GM18499 (cell line): ENCODE measurements around the gene PMM1.
"Not testable (repeated sequence)": the region's sequence is repeated elsewhere in the genome, so short reads cannot be mapped to it uniquely, and the experiment has no call there.

Source experiments
- ATAC-seq: cut with Tn5 transposase; IDR thresholded peaks from one replicate; pipeline ENCODE4 v1.9.1; 2021; ENCODE audit warnings: moderate number of reproducible peaks; ENCODE audit not compliant: insufficient read depth, unreplicated experiment

The PMM1 gene

DNA sequence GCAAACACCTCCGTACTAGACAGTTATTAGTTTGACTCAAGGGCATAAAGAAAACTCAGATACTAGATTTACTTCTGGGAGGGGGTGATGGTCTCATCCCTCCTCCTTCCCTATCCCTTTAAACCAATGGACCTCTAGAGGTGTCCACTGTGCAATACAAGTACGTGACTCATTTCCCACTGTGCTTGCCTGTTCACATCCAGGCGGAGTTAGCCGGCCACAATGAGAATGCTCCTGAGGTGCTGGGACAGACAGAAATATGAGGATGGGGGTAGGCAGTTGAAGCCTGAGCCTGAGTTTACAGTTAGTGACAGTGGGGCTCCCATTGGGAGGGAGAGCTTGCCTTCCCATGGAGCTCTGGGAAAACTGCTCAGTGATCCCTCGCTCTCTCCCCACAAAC, 8.4 kb upstream of the PMM1 start:
- no peak for ATAC-seq

DNA sequence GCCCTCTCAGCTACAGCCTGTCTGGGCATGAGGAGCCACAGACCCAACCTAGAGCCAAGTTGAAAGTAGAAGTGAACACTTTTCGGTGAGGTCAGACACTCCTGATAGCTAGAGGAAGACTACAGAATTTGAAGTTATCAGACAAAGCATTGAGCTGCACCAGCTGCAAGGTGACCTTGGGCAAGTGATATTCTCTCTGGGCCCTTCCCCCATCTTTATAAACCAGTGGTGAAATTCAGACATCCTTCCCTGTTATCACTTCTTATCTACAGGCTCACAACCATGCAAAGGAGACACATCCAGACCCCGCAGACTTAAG, 8.0 kb upstream of the PMM1 start:
- ATAC-seq, result no peak

DNA sequence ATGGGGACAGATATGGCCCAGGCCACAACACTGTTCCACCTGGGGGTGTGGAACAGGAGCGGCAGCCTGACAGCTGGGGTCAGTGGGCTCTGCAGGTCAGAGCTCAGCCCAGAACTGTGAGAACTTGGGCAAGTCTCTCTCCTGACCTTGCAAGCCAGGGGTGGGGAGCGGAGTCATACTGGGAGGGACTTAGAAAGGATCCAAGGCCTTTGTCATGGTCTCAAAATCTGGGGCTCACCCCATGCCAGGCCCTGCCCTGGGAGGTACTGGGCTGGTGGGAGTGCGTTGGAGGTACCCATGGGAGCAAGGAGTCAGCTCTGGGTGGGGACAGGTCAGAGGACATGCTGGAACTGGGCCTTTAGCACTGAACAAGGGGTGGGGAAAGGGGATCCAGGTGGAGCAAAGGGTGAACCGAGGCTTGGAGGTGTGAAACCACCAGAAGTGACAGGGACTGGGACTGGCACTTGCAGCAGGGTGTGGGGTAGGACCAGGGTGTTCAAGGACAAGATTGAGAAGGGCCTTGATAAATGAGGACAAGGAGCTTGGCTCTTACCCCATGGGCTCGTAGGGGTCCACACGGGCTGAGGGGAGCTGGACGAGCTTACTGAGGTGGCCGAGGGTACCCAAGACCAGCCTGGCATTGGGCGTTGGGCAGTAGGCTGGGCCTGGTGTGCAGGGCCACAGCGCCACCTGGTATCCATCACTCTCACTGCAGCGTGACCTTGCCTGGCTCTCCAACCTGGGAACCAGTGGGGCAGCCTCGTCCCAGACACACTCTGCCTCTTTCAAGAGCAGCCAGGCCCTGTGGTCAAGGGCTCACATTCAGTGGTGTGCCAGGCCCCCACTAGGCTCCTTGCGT, 7.4 kb upstream of the PMM1 start:
- no peak for ATAC-seq

- ATAC-seq, result no peak
These were observed 6.1 kb upstream of the PMM1 start for GRCh38 chr22:41595703-41596102.

DNA sequence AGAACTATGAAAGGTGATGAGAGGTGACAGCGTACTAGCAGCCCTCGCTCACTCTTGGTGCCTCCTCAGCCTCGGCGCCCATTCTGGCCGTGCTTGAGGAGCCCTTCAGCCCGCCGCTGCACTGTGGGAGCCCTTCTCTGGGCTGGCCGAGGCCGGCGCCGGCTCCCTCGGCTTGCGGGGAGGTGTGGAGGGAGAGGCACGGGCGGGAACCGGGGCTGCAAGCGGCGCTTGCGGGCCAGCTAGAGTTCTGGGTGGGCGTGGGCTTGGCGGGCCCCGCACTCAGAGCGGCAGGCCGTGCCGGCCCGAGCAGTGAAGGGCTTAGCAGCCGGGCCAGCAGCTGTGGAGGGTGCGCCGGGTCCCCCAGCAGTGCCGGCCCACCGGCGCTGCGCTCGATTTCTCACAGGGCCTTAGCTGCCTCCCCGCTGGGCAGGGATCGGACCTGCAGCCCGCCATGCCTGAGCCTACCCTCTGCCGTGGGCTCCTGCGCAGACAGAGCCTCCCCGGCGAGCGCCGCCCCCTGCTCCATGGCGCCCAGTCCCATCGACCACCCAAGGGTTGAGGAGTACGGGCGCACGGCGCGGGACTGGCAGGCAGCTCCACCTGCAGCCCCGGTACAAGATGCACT, 3.8 kb upstream of the PMM1 start:
- ATAC-seq, result not testable (repeated sequence)

- ATAC-seq, result no peak
These were observed 2.3 kb downstream of the PMM1 start for GRCh38 chr22:41587347-41587723.

GRCh38 chr22:41585898-41586297, 3.7 kb downstream of the PMM1 start:
- ATAC-seq, result no peak

DNA sequence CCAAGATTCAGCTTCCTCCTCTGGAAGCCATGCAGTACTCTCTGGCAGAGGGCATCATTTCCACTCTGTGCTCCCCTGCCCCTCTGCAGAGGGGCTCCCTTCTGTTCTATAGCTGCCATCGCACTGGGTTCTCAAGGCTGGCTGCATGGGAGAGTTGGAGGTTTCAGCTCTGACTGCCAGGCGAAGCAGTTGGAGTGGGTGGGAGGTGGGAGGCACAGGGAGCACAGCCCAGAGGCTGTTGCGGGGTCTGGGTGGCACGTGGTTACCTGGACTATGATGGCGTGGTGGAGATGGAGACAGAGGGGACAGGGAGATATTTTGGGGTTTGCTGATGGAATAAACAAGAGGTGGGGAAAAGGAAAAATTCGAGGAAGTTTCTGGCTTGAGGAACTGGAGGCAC, 4.8 kb downstream of the PMM1 start:
- ATAC-seq, result no peak

DNA sequence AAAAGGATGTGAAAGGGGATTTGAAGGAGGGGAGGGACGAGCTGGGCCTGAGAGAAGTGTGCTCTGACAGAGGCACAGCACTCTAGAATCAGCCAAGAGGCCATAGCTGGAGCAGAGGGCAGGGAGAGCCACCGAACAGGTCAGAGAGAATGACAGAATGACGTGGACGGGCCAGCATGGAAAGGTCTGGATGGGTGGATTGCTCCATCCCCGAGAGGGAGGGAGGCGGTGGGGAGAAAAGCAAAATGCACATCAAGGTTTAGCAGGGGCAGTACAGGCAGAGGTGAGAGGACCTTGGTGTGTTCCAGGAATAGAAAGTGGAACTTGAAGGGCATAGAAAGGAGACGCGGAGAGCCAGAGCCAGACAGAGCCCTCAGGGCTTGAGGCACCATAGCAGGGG, 6.9 kb downstream of the PMM1 start:
- ATAC-seq, result no peak

DNA sequence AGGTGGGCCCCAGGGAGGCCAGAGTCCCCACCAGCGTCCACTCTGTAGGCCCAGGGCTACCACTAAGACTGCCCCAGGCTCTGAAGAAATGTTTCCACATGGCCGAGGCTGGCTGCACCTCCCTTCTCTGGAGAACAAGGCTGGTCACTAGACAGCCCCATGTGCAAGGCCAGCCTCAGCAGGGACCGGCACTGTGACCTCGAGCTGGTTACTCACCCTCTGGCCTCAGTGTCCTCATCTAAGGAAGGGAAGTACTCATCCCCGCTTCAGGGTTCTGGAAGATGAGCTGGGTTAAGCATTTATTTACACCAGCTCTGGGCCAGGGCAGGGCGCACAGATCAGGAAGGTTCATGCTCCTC, 9.7 kb downstream of the PMM1 start:
- ATAC-seq, result no peak

- no peak for ATAC-seq
These were observed 10.2 kb downstream of the PMM1 start for GRCh38 chr22:41579297-41579996.

GRCh38 chr22:41578818-41579217, 10.8 kb downstream of the PMM1 start:
- no peak for ATAC-seq

DNA sequence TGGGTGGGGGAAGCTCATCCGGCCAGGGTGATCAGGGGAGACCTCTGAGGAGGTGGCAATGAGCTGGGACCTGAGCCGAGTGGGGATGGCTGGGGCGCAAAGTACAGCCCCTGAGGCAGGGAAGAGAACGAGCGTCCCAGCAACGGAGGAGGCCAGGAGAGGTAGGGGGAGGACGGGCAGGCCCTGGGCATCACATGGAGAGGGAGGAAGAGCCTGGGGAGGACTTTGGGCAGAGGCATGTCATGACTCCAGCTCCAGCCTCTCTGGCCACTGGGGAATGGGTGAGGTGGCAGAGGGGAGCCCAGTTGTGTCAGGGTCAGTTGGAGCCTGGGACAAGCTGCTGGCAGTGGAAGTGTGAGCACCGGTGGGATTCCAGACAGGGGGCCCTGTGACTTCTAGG, 11.5 kb downstream of the PMM1 start:
- no peak for ATAC-seq

DNA sequence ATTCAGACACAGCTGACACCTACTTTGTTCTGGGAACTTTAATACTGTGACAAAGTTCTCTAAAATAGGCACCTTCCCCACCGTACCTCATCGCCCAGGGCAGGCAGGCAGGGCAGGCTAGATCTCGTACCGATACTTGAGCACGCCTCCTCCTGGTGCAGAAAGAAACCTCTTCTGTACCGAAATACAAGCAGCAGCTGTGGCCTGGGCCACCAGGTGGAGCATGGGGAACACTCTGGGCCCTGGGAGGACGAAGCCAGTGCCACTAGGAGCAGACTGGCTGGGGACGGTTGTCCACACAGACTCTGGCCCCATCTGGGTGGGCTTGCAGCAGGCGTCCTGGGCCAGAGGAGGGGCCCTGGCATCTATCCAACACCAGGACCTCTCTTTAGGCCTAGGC, 12.8 kb downstream of the PMM1 start:
- ATAC-seq, result no peak

- no peak for ATAC-seq
These were observed 14.1 kb downstream of the PMM1 start for GRCh38 chr22:41575533-41575932.

DNA sequence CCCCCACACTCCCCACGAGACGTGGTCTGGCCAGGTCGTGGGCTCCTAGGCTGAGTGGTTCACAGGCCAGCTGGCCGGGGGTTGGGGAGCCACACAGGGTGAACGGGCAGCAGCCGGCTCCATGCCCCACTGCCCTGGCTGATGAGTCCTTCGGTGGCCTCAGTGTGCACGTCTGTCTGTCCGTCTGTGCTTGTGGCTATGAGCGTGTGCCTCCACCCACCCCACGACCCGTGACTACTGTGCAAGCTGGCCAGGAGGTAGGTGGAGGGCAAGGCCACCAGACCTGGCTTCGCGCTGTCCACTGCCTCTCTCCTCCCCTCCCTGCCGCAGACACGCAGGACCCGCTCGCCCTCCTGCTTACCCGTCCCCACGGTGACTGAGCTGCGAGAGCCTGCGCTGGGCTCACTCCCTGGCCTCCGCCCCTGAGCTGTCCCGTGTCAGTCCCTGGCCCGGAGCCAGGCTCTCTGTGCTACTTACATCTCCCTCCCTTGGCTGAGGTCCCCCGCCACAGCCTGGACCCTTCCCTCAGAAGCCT, 14.7 kb downstream of the PMM1 start:
- no peak for ATAC-seq

- ATAC-seq, result no peak
These were observed 16.0 kb downstream of the PMM1 start for GRCh38 chr22:41573677-41574076.

- not testable (repeated sequence) for ATAC-seq
These were observed 17.3 kb downstream of the PMM1 start for GRCh38 chr22:41572305-41572704.

DNA sequence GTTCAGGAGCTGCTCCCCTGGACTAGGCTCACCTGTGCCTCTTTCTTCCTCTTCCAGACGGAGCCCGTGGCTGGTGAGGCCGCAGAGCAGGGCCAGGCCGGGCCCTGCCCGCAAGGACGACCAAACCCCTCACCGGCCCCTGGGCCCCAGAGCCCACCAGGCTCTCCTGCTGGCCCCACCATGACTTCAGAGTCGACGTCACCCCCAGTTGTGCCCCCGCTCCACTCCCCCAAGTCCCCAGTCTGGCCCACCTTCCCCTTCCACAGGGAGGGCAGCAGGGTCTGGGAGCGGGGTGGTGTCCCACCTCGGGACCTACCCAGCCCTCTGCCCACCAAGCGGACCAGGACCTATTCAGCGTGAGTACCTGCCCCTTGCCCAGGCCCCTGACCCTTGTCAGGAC, 17.9 kb downstream of the PMM1 start:
- no peak for ATAC-seq

DNA sequence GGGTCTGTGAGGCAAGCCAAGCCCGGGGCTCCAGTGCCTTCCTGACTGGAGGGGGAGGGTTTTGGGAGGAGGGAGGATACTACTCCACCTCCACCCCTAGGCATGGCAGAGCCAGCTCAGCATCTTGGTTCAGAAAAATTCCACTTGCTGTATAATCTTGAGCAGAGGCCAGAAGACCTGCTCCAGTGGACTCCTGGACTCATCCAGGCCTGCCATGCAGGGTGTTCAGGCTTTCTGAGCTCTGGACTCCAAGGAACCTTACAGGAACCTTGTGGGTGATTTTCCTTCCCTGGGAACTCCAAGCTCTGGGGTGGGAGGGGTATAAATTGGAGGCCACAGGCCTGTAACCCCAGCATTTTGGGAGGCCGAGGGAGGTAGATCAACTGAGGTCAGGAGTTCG, 19.4 kb downstream of the PMM1 start:
- ATAC-seq, result no peak

DNA sequence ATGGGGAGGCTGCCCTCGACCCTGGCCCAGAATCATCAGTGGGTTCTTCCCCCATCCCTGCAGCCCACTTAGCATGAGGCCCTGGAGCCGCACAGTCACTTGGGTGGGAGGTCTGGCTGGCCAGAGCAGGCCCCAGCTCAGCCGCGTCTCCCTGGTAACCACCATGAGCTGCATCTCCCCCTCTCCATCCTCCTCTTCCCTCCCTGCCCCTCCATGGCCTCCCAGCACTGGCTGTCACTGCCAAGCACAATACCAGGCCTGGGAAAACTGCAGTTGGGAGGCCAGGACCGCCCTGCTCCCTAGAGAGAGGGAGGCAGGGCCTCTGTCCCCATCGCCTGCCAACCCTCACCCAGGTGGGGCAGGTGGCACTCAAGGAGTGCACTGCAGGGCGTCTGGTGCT, 20.8 kb downstream of the PMM1 start:
- ATAC-seq, result no peak

GRCh38 chr22:41567512-41567768, 22.2 kb downstream of the PMM1 start:
- no peak for ATAC-seq
